T-helper 1 cell treated with Interleukin-12 subunit alpha and Interleukin-12 subunit beta and Interleukin-4 antibody, amounts not matched to agents 30 μg/mL and 1 μg/mL, for 36 hours (primary cell): ENCODE measurements around the gene NBPF4.

Source experiments
- H3K27ac Mint-ChIP-seq: one replicate; pipeline ENCODE4 v1.8.0; 2021; ENCODE audit warnings: mild to moderate bottlenecking, mixed read lengths
- H3K27me3 Mint-ChIP-seq: one replicate; pipeline ENCODE4 v1.8.0; 2021; ENCODE audit warnings: low read depth, mixed read lengths
- H3K36me3 Mint-ChIP-seq: one replicate; pipeline ENCODE4 v1.8.0; 2021; ENCODE audit warnings: low read depth, mixed read lengths
- H3K4me1 Mint-ChIP-seq: one replicate; pipeline ENCODE4 v1.8.0; 2021; ENCODE audit warnings: low read depth, mixed read lengths
- H3K4me3 Mint-ChIP-seq: one replicate; pipeline ENCODE4 v1.8.0; 2021; ENCODE audit warnings: mild to moderate bottlenecking, moderate library complexity, mixed read lengths
- H3K9me3 Mint-ChIP-seq: one replicate; pipeline ENCODE4 v1.8.0; 2021; ENCODE audit warnings: mixed read lengths

NBPF4 gene

DNA sequence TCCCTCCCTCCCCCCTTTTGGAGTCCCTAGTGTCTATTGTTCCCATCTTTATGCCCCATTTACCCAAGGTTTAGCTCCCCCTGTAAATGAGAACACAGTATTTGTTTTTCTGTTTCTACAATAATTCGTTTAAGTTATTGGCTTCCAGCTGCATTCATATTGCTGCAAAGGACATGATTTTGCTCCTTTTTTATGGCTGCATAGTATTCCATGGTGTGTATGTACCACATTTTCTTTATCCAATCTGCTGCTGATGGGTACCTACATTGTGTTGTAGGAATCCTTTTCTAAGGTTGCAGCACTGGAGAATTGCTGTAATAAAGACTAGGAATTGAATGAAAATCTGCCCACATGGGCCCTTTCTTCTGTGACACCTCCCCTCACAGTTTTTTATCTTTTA is 50.5 kb downstream of the NBPF4 start:
- peaks cover 22% of the 10 kb centered on the region for H3K4me1 Mint-ChIP-seq
- peaks cover 45% of the 10 kb centered on the region for H3K36me3 Mint-ChIP-seq
- H3K9me3 Mint-ChIP-seq, result peaks cover 20% of the 10 kb centered on the region
- no peaks in the 10 kb centered on the region for H3K27me3 Mint-ChIP-seq
- H3K4me3 Mint-ChIP-seq, result no peak overlapping the region
- no peak overlapping the region for H3K27ac Mint-ChIP-seq

DNA sequence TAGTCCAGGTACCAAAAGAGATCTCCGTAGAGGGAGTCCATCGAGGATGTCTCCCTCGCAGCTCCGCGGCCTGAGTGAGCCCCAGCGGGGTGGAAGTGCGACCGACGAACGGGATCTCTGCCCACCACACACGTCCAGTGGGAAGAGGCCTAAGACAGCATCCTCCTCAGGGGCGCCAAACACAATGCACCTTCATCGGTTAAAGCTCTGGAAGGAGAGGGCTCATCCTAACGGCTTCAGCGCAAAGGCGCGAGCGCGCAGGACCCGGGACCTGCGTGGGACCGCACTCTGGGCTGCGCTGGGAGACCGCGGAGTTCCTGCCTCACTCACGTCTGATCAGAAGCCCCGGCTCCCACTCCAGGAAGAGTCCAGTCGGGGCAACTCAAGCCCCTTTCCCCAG is 51.3 kb downstream of the NBPF4 start:
- Mint-ChIP-seq H3K36me3 (peaks cover 42% of the 10 kb centered on the region), H3K27me3 (no peaks in the 10 kb centered on the region), H3K4me3 (no peak overlapping the region), H3K4me1 (peaks cover 15% of the 10 kb centered on the region), H3K27ac (no peak overlapping the region), H3K9me3 (peaks cover 25% of the 10 kb centered on the region)

DNA sequence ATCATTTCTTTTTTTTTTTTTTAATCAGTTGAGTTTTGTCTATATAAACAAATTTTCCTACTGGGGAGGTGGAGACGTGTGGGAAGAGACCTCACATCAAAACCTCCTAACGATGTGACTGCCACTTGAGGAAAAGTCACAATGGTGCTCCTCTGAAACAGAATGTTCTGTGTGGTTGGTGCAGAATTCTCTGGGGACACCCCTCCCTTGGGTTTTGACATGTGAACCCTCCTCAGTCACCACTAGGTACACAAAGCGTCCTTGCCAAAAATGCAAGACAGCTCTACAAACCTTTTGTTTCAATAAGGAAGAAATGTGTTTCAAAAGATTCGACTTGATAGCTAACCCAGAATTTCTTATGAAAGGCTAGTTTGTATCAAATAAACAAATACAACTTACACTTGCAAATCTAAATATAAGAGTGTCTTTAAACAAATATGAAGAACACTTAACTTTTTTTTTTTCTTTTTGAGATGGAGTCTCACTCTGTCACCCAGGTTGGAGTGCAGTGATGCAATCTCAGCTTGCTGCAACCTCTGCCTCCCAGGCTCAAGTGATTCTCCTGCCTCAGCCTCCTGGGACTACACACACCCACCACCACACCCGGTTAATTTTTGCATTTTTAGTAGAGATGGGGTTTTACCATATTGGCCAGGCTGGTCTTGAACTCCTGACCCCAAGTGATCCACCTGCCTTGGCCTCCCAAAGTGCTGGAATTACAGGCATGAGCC is 53.0 kb downstream of the NBPF4 start:
- H3K9me3 Mint-ChIP-seq, result peaks cover 25% of the 10 kb centered on the region
- peaks cover 10% of the 10 kb centered on the region for H3K4me1 Mint-ChIP-seq
- H3K36me3 Mint-ChIP-seq, result peaks cover 39% of the 10 kb centered on the region
- H3K4me3 Mint-ChIP-seq, result no peak overlapping the region
- H3K27ac Mint-ChIP-seq, result no peak overlapping the region
- no peaks in the 10 kb centered on the region for H3K27me3 Mint-ChIP-seq

DNA sequence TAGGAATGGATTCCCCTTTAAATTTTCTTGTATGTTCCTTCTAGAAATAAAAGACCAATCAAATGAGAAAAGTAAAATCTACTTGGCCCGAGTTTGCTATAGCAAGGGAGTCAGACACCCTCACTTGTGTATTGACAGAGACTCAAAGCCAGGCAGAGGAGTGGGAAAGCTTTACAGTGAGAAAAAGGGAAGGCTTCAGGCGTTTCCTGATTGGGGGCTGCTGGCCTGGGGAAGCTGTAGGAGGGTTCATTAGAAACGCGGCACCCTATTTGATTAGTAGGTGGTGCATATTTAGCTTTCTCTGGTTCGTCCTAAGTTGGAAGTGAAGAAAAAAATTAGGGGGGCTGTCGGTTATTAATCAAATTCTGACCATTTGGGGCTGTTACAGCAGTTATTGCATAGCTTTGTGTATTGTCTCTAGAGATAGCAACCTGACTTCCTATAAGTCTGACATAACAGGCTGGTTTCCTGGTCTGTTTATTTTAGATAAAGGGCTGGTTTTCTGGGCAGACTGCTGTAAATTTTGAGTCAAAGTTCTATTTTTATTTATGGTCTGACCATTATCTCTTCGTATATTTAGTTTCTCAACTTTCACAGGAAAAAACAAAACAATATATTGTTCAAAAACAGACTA is 53.8 kb downstream of the NBPF4 start:
- Mint-ChIP-seq H3K27ac (no peak overlapping the region), H3K9me3 (peaks cover 22% of the 10 kb centered on the region), H3K27me3 (no peaks in the 10 kb centered on the region), H3K4me1 (peaks cover 8% of the 10 kb centered on the region), H3K36me3 (peaks cover 38% of the 10 kb centered on the region), H3K4me3 (no peak overlapping the region)

DNA sequence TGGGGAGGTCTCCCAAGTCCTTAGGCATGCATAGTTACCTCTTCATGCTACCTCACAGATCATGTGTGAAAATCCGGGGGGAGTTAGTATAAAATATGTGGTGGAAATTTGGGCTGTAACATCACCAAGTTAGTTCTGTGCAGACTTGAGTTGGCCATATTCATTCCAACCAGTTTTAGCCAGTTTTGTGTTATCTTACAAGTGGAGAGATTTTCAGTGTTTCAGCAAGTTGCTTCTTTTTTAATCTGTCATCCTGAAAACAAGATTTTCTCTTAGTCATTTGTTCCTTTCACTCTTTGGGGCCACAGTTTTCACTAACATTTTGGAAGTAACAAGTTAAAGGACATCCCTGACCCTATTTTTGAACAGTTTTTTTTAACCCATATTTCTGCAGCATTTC is 55.1 kb downstream of the NBPF4 start:
- H3K4me1 Mint-ChIP-seq, result peaks cover 7% of the 10 kb centered on the region
- H3K4me3 Mint-ChIP-seq, result no peak overlapping the region
- peaks cover 20% of the 10 kb centered on the region for H3K9me3 Mint-ChIP-seq
- H3K27me3 Mint-ChIP-seq, result no peaks in the 10 kb centered on the region
- H3K27ac Mint-ChIP-seq, result no peak overlapping the region
- H3K36me3 Mint-ChIP-seq, result peaks cover 31% of the 10 kb centered on the region

DNA sequence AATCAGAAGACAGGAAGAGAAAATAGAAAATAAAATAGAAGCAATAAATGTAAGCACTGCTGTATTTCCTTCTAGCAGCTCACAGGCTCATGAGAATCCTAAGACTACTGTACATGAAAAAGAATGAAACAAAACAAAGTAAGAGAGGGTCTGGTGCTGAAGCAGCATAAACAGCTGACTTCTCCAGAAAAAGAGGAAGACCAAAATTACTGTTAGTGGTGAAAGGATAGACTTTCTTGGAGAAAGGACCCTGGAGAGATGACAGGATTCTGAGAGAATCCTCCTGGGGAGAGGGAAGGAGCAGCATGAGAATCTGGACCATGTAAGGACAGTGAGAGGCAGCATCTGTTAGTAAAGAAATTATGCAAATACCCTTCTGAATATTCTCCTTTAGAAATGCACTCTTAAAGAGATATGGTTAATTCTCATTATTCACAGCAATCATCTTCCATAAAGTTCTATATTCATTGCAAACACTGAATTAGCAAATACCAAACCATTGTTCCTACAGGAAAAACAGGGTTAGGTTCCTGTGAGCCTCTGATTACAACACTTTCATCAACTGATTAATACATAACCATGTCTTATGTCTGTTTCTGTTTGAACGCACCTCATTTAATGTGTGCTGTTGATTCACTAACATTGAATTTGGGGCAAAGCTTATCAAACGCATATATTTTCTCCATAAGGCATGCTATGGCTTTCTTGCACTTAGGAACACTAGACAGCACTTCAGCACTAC is 60.7 kb downstream of the NBPF4 start:
- Mint-ChIP-seq H3K4me3 (no peak overlapping the region), H3K9me3 (peaks cover 4% of the 10 kb centered on the region), H3K4me1 (peaks cover 3% of the 10 kb centered on the region), H3K36me3 (peaks cover 38% of the 10 kb centered on the region), H3K27me3 (no peaks in the 10 kb centered on the region), H3K27ac (no peak overlapping the region)

DNA sequence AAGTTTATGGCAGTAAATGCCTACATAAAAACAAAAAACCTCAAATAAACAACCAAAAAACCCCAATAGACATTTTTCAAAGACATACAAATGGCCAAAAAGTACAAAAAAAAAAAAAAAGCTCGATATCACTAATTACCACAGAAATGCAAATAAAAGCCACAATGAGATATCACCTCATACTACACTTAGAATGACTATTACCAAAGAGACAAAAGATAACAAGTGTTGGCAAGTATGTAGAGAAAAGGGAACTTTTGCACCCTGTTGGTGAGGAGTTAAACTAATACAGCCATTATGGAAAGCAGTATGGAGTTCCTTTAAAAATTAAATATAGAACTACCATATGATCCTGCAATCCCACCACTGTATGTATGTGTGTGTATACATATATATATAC is 64.9 kb downstream of the NBPF4 start:
- Mint-ChIP-seq H3K36me3 (peaks cover 62% of the 10 kb centered on the region), H3K27ac (no peak overlapping the region), H3K4me1 (peaks cover 5% of the 10 kb centered on the region), H3K4me3 (no peak overlapping the region), H3K27me3 (no peaks in the 10 kb centered on the region), H3K9me3 (peaks cover 17% of the 10 kb centered on the region)
